Stimulated activated CD8-positive, alpha-beta memory T cell treated with anti-CD3 and anti-CD28 coated beads, Interleukin-4, amount 100 ng/mL, for 24 hours (primary cell): ENCODE measurements around the gene HOXD9.

ENCODE experiments used
- DNase-seq: peaks from one replicate; pipeline ENCODE4 v3.0.0-alpha.2; 2020; ENCODE audit warnings: low read depth

The HOXD9 gene

DNA sequence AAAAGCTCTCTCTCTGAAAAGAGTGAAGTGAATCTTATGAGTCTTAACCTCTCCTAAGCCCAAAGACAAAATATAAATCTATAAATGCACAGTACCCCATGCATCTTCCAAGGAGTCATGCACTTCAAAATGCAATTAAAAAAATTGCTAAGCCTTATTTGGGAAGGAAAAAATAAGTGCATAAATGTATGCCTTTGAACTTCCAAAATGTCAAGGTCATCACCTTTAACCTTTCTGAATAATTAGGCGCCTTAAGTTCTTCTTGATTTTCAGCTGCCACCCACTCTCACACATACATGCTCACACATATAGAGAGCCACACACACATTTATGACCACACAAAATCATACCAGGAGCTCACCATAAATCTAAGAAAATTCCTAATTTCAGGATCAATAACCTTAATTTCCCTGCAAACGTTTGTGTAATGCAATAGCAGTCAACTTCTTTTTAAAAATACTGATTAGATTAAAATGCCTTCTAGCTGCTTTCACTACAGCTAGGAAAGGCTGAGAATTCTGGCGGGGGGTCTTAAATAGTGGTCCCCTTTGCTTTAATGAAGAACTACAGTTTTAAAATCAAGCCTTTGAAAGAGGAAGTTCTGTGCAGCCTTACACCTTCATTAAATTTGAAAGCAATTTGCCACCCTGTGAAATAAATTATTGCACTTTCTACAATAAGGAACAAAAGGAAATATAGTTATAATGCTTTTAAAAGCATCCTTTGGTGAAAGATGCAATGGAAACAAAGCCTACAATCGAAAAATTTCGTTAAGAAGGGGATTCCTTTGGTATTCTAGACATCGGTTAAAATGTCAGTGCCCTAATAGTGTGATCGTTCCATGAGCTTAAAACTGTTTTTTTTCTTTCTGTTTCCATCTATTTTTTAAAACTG, 11.9 kb upstream of the HOXD9 start:
- no peak for DNase-seq

DNA sequence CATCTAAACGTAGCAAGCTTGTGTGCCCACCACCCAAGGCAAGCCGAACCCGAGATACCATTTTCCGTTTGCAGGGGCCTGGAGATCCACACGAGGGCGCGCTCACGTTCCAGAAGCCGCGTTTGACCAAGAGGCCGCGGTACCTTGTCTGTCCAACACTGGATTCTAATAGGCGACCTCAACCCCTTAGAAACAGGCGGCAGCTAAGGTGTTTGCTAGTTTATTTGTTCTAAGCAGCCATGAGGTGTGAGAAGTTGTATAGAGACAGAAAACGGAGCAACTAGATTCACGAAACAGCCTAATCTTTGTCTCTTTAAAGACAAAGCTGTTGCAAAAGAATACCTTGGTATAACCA, 11.2 kb upstream of the HOXD9 start:
- DNase-seq = no peak

DNA sequence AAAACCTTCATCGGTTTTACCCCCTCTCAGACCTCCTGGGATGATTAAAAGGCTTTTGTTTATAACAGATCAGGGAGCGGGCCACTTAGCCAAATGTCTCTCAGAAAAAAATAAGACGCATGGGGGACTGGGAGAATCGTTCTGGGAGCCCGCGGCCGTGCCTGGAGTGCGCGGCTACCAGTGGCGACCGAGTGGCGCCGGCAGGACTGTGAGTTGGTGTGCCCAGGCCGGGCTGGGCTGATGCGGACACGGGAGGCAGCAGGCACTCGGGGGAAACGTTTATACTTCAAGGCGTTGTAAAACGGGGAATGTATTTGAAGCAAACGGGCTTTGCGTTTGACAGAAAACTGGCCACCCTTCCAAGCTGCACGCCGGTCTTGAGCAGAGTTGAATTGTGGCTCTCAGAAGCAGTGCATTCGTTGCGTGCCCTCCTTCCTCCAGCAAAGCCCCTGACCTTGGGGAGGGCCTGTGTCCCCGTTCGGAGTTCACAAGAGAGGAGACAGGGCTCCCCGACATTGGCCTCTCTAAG, 10.6 kb upstream of the HOXD9 start:
- DNase-seq = no peak

DNA sequence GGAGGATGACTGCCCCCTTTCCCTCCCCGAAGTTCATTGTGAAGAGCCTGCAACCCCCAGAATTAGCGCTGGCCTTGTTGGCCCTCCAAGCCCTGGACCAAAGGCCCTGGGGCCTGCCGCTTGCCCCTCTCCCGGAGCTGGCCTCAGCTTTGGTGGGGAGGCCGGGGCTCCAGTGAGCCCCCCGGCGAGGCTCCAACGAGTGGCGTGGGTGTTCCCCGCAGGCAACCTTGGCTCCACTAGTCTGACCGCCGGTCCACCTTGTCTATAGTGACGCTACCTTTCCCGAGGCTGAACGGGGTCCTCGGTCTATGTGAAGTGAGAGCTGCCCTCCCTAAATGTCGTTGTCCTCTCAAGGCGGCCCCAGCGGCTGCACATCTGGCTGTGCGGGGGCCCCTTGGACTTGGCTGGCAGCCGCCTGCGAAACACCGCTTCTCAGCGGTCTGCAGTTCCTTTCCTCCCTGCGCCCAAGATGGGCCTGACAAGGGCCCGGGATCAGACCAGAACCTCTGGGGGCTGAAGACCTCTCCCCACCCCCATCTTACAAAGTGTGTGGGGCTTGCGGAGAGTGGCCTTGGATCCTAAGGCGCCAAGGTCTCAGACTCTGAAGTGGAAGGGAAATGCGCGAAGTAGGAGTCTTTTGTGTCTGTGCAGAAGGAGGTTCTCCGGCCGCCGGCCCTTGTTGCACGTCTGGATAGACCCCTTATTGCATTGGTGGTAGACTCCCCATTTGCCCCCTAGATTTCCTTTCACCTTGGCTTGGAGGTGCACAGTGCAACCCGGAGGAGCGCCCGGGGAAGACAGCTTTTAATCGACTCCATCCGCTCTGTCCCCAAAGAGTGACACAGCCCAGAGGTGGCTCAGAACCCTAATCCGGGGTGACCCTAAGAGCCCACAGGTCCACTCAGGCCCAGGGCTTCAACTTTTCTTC, 9.9 kb upstream of the HOXD9 start:
- DNase-seq = no peak

DNA sequence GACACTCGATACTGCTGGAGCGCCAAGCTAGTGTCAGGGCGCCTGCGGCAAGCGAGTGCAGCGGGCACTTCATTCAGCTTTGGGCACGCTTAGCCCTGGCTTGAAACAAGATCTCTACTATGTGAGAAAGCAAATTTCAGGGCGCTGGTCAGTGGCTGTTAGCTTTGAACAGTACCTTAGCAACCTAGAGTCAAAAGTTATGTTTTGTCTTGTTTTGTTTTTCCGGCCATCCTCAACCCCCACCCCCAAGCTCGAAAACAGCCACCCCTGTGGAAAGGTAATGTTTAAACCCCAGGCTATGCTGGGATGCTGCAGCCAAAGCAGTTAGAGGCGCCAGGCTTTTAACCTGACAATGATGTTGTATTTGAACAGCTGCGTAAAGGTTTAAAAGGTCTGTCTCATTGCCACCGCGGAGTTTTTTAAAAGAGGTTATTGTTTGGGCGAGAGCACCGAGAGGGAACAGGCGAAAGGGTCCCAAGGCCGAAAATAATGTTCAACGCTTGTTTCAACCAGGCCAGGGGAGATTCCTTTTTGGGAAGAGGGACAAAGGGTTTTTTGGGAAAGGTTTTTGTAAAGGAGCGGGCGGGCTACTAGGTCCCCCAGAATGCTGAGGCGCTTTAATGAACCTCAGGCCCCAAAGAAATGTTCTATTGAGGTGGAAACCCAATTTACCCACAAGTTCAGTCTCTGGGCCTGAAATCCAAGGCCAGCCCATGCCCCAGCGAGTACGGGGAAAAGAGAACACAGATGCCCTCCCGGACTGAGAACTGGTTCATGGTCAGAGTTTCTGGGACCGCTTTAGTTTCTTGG, 8.2 kb upstream of the HOXD9 start:
- no peak for DNase-seq

DNA sequence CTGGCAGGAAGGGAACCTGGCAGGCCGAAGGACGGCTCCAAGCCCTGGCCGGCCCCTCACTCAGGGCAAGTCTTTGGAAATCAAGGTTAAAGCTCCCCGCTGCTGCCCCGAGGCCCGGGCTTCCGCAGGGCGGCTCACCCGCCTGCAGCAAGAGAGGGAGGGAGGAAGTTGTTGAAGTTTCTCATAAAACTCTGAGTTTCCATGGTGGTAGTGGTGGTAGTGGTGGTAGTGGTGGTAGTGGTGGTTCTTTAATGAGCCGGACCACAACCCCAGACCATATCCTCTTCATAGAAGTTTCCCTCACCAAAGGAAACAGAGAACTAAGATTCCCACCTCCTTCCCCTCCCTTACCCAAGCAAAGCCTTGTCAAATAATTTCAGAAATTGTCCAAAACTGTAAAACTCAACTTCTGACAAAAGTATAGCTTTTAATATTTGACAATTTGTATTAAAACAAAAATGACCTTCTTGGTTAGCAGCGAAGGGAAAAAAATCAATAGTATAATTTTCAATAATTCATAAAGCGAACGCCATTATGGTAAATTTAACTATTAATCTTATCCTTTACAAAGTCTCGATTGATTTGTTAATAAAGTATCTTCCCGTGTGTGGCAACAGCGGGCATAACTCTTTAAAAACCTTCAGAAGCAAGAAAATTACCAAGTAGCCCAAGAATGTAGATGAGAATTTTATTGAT, 7.4 kb upstream of the HOXD9 start:
- DNase-seq = no peak

DNA sequence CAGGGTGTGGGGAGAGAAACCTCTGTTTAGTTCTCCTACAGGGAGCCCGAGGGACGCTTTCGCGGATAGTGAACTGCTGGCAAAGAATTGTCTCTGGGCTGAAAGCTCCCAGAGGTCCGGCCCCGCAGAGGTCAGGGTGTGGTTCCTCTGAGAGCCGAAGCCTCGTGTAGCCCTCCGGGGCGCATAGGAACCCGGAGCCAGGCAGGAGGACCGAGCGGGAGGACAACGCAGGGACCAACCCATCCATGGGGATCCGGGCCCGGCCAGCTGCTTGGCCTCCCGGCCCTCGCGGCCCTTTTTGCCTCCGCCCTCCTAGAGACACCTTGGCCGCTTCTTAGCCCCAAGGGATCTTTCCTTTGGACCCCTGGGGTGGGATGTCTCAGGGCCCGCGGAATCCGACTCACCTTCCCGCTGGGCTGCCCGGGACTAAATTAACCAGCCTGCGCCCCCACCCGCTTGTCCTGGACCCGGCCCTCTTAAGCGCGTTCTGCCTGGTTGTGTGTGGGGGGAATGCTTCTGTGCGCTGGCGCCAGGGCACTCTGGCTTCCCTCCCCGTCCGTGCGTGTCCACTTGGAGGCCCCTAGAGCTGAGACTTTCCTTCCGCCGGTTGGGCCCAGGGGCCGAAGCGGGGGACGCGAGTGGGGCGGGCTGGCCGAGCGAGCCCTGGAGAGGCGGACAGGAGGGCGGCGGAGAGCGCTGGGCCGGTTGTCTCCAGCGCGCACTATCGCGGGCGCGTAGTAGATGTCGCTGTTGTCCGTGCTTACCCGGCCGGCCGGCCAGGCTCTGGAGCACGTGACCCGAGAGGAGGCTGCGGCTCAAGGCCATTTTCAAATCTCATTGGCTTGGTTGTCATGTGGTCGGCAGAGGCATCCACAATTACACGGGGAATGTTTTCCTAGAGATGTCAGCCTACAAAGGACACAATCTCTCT, 6.4 kb upstream of the HOXD9 start, which contains the start of gene HOXD10:
Gene HOXD10, plus strand, starts transcription at position 896 of the 931 bp plus-strand sequence. CDS start 56 bp downstream, outside the sequence.
- DNase-seq = no peak

DNA sequence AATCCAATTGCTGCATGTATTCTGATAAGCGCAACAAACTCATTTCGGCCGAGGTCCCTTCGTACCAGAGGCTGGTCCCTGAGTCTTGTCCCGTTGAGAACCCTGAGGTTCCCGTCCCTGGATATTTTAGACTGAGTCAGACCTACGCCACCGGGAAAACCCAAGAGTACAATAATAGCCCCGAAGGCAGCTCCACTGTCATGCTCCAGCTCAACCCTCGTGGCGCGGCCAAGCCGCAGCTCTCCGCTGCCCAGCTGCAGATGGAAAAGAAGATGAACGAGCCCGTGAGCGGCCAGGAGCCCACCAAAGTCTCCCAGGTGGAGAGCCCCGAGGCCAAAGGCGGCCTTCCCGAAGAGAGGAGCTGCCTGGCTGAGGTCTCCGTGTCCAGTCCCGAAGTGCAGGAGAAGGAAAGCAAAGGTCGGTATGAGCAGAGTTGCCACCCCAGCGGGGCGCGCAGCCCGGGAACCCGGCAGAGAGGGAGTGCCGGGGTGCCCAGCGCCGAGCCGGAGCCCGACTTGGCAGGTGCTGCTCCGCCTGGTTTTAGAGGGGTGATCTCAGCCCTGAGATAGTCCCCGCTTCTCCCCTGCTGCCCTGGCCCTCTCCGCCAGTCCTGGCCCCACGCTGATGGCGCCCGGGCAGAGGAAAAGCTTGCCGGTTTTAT, 5.2 kb upstream of the HOXD9 start:
- no peak for DNase-seq

DNA sequence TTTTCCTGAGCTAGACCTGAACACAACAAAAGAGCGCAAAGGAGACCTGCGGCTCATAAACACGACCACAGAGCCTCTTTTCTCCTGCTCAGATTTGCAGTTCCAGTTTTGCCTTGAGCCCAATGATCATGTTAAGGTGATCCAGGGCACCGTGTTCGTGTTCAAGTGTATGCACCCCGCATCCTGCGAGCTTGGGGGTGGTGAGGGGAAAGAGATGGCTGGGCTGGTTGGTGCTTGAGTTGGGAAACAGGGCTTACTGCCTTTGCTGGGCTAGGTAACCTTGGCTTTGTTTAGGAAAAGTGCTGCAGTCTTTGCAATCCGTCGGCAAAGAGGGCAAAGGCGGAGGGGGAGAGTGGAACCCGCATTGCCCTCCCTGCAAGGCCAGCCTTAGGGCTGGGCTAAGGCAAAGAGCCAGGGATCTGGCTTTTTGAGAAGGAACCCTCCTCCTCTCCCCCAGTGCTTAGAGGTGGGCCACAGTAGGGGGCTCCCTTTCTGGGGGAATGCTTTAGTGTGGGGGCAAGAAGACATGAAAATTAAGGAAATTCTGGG, 4.6 kb upstream of the HOXD9 start:
- no peak for DNase-seq

DNA sequence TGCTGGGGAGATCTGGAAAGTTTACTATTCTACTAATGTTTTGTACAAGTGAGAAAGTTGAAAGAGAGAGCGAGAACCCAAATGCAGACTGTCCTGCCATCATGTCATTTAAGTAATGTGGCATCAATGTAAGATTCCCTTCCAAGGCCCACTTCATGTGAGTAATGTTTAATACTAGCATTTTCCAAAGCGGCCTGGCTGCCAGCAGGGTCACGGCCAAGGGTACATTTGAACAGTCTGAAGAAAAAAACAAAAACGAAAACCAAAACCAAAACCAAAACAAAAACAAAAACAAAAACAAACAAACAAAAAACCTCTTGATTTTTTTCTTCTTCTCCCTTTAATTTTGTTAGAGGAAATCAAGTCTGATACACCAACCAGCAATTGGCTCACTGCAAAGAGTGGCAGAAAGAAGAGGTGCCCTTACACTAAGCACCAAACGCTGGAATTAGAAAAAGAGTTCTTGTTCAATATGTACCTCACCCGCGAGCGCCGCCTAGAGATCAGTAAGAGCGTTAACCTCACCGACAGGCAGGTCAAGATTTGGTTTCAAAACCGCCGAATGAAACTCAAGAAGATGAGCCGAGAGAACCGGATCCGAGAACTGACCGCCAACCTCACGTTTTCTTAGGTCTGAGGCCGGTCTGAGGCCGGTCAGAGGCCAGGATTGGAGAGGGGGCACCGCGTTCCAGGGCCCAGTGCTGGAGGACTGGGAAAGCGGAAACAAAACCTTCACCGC, 3.7 kb upstream of the HOXD9 start:
- no peak for DNase-seq

DNA sequence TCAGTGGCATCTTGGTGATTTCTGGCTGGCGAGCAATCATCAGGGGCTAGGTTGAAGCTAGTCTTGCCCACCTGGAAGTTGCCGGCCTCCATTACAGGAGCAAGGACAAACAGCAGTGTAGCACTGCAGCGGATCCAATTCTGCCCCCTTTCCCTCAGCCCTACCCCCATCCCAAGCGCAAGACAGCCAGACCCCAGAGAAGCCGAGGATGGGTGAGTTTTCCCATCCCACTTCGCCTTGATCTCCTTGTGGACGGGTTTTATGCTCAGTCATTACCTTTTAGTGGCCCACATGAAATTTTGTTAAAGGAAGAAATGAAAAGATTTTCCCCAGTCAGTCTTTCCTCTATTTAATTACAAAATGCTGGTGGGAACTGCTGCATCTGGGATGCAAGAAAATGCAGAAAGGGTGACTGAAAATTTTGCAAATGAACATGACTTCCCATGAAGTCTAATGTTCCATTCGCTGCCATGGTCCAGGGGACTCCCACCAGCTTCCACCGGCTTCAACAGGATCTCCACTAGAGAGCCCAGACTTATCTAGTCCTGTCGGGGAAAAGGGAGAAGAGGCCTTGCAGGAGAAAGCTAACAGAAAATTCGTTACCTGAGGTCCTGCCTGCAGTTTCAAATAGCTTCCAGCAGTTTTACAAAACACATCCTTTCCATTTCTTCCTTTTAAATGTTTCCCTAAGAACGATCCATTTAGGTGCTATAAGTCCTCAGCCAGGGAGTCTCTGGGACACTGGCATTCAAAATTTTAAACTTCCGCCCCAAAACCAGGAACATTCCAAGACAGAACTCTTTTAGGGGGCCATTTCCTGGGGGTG, 1.9 kb upstream of the HOXD9 start:
- no peak for DNase-seq

DNA sequence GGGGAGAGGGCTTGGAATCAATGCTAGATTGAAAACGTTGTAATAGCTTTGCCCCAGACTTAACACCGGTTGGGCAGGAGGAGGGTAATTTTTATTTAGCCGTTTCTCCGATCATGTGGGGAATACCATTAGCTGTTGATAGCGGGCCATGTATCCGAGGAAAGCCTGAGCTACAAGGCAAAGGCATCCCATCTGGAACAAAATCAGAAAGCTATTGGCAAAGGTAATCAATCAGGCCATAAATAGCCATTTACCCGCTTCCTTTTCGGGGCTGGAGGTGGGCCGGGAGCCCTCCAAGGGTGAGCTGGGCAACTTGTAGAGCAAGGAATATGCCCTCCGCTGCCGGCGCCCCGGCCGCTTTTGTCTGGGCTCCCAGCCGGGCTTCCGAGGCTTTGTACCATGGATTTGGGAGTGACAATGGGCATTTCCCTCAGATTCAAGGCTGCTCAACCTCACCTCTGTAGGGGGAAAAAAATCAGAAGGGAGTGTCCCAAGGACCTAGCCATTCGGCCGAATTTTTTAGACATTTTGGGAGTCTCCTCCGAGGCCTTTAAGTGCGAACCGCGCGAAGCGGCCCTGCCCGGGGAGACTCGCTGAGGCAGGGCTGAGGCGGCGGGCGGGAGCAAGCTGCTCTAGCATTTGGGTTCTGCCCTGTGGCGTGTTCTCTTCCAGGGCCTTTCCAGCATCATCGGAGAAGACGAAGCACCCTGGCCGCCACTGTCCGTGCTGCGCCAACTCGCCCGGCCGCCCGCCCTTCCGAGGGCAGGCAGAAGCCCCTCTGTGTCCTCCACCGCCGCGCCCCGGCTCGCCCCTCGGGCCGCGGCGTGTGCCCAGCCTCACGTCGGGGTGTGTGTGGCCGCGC, 1.1 kb upstream of the HOXD9 start:
- no peak for DNase-seq

DNA sequence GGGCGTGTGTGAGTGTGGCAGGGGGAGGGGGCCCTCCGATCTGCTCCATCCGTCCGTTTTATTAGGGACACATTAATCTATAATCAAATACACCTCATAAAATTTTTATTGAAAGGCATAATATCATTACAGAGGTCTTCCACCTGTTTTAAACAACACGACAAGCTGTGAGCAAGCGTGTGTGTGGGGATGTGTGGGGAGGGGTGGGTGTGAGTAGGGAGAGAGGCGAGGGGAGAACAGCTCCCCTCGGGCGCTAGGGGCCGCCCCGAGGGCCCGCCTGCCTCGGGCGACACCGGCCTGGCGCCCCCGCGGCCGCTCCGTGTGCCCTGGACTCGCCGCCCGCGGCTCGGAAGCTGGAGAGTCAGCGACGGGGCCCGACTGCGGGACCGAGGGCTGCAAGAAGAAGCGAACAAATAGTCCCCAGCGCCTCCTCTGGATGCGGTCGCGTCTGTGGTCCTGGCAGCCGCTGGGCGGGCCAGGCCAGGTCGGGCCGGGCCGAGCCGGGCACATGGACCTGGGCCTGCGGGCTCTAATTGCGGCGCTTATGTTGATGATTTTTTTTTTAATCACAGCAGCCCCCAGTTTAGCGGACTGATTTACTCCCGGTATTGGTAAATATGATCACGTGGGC, 352 bp upstream of the HOXD9 start:
- DNase-seq = no peak

DNA sequence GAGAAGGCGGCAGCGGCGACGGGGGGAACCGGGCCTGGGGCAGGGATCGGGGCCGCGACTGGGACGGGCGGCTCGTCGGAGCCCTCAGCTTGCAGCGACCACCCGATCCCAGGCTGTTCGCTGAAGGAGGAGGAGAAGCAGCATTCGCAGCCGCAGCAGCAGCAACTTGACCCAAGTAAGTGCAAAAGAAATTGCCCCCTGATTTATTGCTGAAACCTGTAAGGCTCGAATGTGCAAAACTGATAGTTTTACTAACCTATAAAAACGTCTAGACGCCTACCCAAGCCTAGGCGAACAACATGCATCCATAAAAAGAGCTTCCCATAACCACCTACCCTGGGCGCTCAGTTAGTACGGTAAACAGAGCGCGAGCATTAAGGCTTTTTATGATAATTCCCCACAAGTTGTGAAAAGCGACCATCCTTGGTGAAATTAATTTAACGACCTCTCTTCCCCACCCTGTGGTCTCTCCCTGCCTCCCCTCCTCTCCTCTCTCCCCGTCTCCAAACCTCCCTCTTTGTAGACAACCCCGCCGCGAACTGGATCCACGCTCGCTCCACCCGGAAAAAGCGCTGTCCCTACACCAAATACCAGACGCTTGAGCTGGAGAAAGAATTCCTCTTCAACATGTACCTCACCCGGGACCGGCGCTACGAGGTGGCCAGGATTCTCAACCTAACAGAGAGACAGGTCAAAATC, 1.0 kb downstream of the HOXD9 start:
- DNase-seq = no peak

DNA sequence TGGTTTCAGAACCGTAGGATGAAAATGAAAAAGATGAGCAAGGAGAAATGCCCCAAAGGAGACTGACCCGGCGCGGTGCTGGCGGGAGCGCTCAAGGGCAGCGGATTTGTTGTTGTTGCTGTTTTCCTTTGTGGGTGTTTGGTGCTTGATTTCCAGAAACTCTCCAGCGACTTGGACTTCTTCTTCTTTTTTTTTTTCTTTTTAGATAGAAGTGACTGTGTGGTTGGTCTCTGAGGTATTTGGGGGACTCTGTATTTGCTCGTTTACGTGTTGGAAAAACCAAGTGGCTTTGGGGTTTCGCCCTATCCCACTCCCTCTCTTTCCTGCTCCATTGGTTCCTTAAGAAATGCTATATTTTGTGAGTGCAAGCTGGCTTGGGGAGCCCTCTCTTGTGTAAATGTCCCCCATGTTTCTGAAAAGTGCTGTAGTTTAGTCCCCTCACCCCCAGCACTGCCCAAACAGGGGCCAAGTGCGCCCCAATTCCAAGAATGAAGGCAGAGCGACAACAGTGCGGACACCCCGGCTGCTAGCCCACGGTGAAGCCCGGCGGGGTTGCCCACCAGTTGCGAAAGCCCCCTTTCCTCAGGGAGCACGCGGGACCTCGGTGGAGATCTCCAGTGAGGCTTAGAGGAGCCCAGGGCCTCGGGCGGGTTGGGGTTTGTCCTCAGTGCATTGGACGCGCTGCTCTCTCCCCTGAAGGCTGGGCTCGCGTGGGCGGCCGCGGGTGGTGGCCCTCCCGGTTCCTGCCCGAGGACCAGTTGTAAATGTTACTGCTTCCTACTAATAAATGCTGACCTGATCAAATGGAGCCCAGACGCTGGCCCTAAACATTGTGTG, 1.8 kb downstream of the HOXD9 start:
- DNase-seq = no peak
